Measurements from ENCODE around the gene PRKAG2. TPM values are rescaled to one million over a fixed set of nuclear protein-coding genes. Genes with fewer than 3 reads are reported as not detected.

The PRKAG2 gene
- total and polyA plus RNA-seq, 2 of the 13 experiments (the other 11 are each of a cell fraction or from before 2014, with no cell fraction given): 0.90 to 1.3 TPM

GRCh38 chr7:151588982-151589381 lies 287.9 kb downstream of the PRKAG2 start:
- no peaks in the 10 kb centered on the region; a peak in 1 of 5 replicates for H3K27me3 ChIP-seq (ENCODE audit: control insufficient read depth in 1 of 2, insufficient read depth in 2 of 2, low read length in 2 of 2)
- H3K27ac ChIP-seq (ENCODE audit: extremely low read length, insufficient read depth, low read length): no peak overlapping the region
- no peaks in the 10 kb centered on the region for H3K4me1 ChIP-seq (ENCODE audit: insufficient read depth, low read length)
- TF ChIP-seq KAT7 (CRISPR knock-in tag; IDR thresholded peaks at IDR 0.05; ENCODE audit: borderline replicate concordance) (no peak), AGO2 (optimal IDR thresholded peaks at IDR 0.05; ENCODE audit: low read depth, low read length) (no peak), ZNF331 (CRISPR knock-in tag; IDR thresholded peaks at IDR 0.05) (no peak), HNRNPUL1 (IDR thresholded peaks at IDR 0.05; ENCODE audit: low read depth, low read length) (no peak)
- H3K9ac ChIP-seq (ENCODE audit: insufficient read depth, low read depth, low read length): no peak overlapping the region
- in situ Hi-C loops (cut with HindIII; ENCODE audit: extremely low pct_ligation_motif_present, low pct_unique_long_range_greater_than_20kb): no loop called here
- H3K79me2 ChIP-seq (ENCODE audit: insufficient read depth, low read length): no peaks in the 10 kb centered on the region
- no peaks in the 10 kb centered on the region for H3K9me3 ChIP-seq (ENCODE audit: low read length)
- intact Hi-C loops (cut with micrococcal nuclease; ENCODE audit: unreplicated experiment): no loop called here
- no peaks in the 10 kb centered on the region for H3K36me3 ChIP-seq (replicated peaks in 1 of 2; ENCODE audit: control insufficient read depth in 1 of 2, insufficient read depth in 2 of 2, low read length in 2 of 2)
- H4K20me1 ChIP-seq (ENCODE audit: insufficient read depth, low read length): no peaks in the 10 kb centered on the region
- CTCF ChIA-PET (ENCODE audit: low intra/inter-chr PET ratio, low total read pairs): no interaction called here
- POLR2A ChIA-PET: no interaction called here
- no TSS peak for BruUV-seq (replicated peaks)
- no peak overlapping the region for H2AFZ ChIP-seq (ENCODE audit: low read length)
- H3K4me3 ChIP-seq (replicated peaks in 1 of 3; ENCODE audit: insufficient read depth in 1 of 3, low read depth in 2 of 3, low read length in 3 of 3): no peak overlapping the region
- no peak for DNase-seq (ENCODE audit: low spot score)
- H3K4me2 ChIP-seq (ENCODE audit: low read depth, low read length): no peak overlapping the region
- no peak for FAIRE-seq
- 71% methylated on average over 8 of the region's 9 CpGs for WGBS (ENCODE audit: low lambda C conversion rate)
- no peak for ATAC-seq

- POLR2A ChIA-PET: no interaction called here
- H2AFZ ChIP-seq (ENCODE audit: low read length): no peak overlapping the region
- WGBS (ENCODE audit: low lambda C conversion rate): 56% methylated on average over 14 of the region's 14 CpGs
- FAIRE-seq: no peak
- in situ Hi-C loops (cut with HindIII; ENCODE audit: extremely low pct_ligation_motif_present, low pct_unique_long_range_greater_than_20kb): no loop called here
- H3K36me3 ChIP-seq (replicated peaks in 1 of 2; ENCODE audit: control insufficient read depth in 1 of 2, insufficient read depth in 2 of 2, low read length in 2 of 2): no peaks in the 10 kb centered on the region
- no peak overlapping the region for H3K27ac ChIP-seq (ENCODE audit: extremely low read length, insufficient read depth, low read length)
- BruUV-seq (replicated peaks): no TSS peak
- H3K4me1 ChIP-seq (ENCODE audit: insufficient read depth, low read length): no peaks in the 10 kb centered on the region
- intact Hi-C loops (cut with micrococcal nuclease; ENCODE audit: unreplicated experiment): no loop called here
- TF ChIP-seq GATAD2A (CRISPR knock-in tag; IDR thresholded peaks at IDR 0.05) (no peak), FIP1L1 (IDR thresholded peaks at IDR 0.05; ENCODE audit: borderline replicate concordance, insufficient read depth, low read depth, low read length) (no peak)
- H3K9me3 ChIP-seq (ENCODE audit: low read length): no peaks in the 10 kb centered on the region
- CTCF ChIA-PET (ENCODE audit: low intra/inter-chr PET ratio, low total read pairs): no interaction called here
- DNase-seq (ENCODE audit: low spot score): no peak
- no peaks in the 10 kb centered on the region for H3K79me2 ChIP-seq (ENCODE audit: insufficient read depth, low read length)
- no peaks in the 10 kb centered on the region for H4K20me1 ChIP-seq (ENCODE audit: insufficient read depth, low read length)
- H3K4me2 ChIP-seq (ENCODE audit: low read depth, low read length): no peak overlapping the region
- H3K9ac ChIP-seq (ENCODE audit: insufficient read depth, low read depth, low read length): no peak overlapping the region
- H3K27me3 ChIP-seq (ENCODE audit: control insufficient read depth in 1 of 2, insufficient read depth in 2 of 2, low read length in 2 of 2): no peaks in the 10 kb centered on the region; a peak in 1 of 5 replicates
- no peak overlapping the region for H3K4me3 ChIP-seq (replicated peaks in 1 of 3; ENCODE audit: insufficient read depth in 1 of 3, low read depth in 2 of 3, low read length in 3 of 3)
- no peak for ATAC-seq
Observed at GRCh38 chr7:151586531-151587260, 290.2 kb downstream of the PRKAG2 start.
